GM12875 (cell line): ENCODE data around the gene BSCL2.
"Not testable (repeated sequence)": the region's sequence is repeated elsewhere in the genome, so short reads cannot be mapped to it uniquely, and the experiment has no call there.

Source experiments
- H3K4me3 ChIP-seq: one replicate; pipeline ENCODE4 v1.5.1; 2011; ENCODE audit warnings: low read depth, low read length, control low read depth
- TF ChIP-seq, protein P1 (sequence below): IDR thresholded peaks from 2 replicates; pipeline ENCODE4 v1.5.1; 2011; ENCODE audit warnings: low read depth, mild to moderate bottlenecking, control low read depth, inconsistent platforms, low read length, moderate library complexity, borderline replicate concordance; ENCODE audit not compliant: insufficient read depth

Gene BSCL2

DNA sequence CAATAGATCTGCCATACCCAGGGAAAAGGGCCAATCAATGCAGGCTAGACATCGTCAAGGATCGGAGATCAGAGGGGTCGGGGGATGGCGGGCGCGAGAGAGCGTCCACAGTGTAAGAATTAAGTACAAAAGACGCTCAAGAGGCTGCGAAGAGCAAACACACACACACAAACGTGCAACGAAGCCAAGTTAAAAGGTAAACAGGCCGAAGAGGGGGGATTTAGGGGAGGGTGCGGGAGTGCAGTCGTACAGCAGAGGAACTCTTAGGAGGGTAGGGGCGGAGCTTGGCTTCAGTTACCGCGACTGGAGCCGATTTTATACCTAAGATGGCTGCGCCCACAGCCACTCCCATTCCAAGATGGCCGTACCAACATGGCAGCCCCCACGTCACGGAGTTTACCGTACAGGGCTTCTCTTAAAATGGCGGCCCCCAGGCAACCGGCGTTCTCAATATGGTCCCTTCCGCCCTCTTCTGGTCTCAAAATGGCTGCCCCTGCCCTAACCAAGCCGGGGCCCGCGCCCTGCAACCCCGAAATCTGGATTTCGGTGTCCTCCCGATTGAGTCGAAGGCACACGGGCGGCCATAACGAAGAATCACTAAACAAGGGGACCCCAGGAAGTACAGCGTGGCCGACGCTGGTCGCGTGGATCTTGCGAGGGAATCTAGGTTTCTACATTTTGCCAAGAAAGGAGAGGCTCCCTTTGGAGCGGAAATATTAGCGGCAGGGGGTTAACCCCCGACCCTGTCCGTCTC, 2.2 kb upstream of the BSCL2 start:
- TF ChIP-seq, protein P1, sequence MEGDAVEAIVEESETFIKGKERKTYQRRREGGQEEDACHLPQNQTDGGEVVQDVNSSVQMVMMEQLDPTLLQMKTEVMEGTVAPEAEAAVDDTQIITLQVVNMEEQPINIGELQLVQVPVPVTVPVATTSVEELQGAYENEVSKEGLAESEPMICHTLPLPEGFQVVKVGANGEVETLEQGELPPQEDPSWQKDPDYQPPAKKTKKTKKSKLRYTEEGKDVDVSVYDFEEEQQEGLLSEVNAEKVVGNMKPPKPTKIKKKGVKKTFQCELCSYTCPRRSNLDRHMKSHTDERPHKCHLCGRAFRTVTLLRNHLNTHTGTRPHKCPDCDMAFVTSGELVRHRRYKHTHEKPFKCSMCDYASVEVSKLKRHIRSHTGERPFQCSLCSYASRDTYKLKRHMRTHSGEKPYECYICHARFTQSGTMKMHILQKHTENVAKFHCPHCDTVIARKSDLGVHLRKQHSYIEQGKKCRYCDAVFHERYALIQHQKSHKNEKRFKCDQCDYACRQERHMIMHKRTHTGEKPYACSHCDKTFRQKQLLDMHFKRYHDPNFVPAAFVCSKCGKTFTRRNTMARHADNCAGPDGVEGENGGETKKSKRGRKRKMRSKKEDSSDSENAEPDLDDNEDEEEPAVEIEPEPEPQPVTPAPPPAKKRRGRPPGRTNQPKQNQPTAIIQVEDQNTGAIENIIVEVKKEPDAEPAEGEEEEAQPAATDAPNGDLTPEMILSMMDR = no peak
- H3K4me3 ChIP-seq = peak overlapping the region; percentile 63

DNA sequence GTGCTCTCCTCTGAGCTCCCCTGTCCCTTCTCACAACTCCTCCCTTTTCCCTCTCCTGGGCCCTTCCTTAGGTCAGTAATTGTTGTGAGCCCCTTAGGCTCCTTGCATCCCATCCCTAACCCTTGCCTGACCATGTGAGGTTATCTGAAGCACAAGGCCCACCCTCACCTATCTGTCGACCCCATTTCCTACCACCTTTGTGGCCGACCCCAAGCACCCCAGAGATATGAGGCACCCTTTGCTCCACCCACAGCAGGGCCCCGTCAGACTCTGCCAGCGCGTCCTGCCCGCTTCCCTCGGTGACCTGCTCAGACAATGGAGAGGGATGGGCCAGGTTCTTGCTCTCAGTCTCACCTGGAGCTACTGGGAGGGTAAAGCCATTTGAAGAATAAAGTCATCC, 1.6 kb upstream of the BSCL2 start:
- peak overlapping the region; percentile 63 for H3K4me3 ChIP-seq

DNA sequence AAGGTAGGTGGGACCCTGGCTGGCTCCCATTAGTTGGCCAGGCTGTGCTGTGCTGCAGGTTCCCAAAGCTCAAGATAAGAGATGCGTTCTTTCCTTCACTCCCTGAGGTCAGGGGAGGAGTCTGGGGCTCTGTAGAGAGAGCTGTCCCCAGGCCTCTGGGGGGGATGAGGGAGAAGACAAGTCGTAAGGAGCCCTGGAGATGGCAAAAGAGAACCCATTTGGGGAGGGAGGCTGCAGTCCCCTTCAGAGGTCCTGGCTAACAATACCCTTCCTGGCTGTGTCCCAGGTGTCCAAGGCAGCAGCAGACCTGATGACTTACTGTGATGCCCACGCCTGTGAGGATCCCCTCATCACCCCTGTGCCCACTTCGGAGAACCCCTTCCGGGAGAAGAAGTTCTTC, 1.2 kb upstream of the BSCL2 start:
- H3K4me3 ChIP-seq = peak overlapping the region; percentile 63
- TF ChIP-seq, protein P1 = no peak

More for the DNA sequence above, 1.6 kb upstream of the BSCL2 start:
- TF ChIP-seq, protein P1 = no peak

DNA sequence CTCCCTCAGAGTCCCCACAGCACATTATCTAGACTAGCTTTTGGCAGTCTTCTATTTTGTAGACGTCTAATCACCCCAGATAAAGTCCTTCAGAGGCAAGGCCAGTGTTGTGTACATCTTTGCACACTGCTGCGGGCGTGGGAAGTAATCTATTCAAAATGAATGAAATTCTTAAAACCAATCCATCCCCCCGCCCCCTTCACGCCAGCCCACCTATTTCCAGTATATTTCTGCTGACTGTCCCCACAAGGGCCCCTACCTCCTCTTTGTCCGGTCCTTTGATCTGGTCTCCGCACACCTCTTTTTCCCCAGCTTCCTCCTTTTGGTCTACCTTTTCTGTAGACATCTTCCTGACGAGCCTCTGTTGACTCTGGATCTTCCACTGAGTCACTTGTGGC, 375 bp downstream of the BSCL2 start:
- no peak overlapping the region for H3K4me3 ChIP-seq
- TF ChIP-seq, protein P1 = no peak

DNA sequence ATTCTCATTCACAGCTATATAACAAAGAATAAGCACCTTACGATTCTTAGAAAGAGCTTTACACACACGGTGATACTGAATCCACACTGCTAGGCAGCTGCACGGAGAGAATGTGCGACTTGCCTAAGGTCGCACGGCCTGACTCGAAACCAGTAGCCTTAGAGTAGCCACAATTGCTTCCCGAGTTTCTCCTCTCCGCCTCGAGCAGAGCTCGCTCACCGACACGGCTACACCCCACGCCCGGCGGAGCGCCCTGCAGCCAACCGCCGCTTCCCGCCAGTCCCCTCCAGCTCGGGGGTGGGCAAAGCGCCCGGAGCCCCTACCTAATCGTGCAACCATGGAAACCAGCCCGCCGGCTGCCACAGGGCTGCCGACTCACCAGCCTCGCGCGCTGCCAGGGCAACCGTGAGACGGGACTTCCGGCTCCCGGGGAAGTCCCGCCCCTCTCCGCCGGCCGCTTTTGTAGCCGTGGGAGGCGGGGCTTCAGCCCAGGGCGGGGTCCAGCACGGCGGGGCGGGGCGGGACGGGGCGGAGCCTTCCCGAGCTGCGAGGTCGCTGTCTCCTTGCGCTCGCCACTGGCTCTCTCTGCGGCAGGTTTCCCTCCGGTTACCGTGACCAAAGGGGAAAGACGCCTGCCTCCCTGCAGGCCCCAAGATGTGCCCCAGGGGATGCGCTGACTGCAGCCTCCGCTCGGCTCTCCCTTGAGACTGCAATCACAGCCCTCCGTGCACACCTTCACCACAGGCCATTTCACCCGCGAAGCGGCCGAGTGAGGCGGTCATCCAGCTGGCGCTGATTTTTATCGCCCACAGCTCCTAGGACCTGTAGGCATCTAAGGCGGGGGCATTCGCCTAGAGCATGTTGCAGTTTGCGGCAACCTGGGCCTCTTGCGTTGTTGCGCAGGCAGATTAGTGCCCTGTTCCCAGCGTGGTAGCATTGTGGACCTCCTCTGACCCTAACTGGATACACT, 1.1 kb downstream of the BSCL2 start:
- TF ChIP-seq, protein P1 = no peak
- peak overlapping the region; percentile 66 for H3K4me3 ChIP-seq

DNA sequence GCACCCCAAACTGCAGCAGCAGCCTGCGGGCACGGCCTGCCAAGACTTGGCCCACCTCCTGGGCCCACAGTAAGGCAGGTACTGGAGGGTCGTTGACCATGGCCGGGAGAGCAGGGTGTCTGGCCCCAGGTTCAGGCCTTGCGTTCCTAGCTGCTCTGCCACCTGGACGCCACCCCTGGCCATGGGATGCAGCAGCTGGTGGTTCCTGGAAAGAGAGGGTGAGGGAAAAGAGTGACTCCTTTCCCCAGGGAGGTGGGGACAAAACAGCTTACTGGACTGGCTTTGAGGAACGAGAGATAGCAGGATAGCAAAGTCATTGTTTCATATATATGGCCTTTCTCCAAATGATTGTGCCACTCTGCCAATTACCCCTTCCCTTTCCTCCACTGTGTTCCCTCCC, 1.8 kb downstream of the BSCL2 start:
- peak overlapping the region; percentile 66 for H3K4me3 ChIP-seq
- TF ChIP-seq, protein P1 = no peak

DNA sequence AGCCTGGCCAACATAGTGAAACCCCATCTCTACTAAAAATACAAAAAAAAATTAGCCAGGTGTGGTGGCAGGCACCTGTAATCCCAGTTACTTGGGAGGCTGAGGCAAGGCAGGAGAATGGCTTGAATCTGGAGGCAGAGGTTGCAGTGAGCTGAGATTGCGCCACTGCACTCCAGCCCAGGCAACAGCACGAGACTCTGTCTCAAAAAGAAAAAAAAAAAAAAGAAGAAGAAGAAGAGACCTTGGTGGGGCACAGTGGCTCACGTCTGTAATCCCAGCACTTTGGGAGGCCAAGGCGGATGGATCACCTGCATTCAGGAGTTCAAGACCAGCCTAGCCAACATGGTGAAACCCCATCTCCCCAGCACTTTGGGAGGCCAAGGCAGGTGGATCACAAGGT, 3.3 kb downstream of the BSCL2 start:
- H3K4me3 ChIP-seq = not testable (repeated sequence)
